GM18505 (cell line): ENCODE measurements around the gene KIF3A.

ENCODE experiments used
- ATAC-seq: cut with Tn5 transposase; IDR thresholded peaks from one replicate; pipeline ENCODE4 v1.9.1; 2021; ENCODE audit not compliant: unreplicated experiment
- POLR2A ChIP-seq: IDR thresholded peaks from 4 replicates; pipeline ENCODE4 v1.6.1; 2011; ENCODE audit warnings: borderline replicate concordance; ENCODE audit not compliant: insufficient read depth, insufficient read length; ENCODE audit errors: extremely low read depth

Gene KIF3A

GRCh38 chr5:132744659-132745058 is 7.3 kb upstream of the KIF3A start:
- ATAC-seq, result no peak
- TF ChIP-seq POLR2A, result no peak

GRCh38 chr5:132742626-132743025 is 5.3 kb upstream of the KIF3A start:
- ATAC-seq, result no peak
- TF ChIP-seq POLR2A, result no peak

- TF ChIP-seq POLR2A, result no peak
- no peak for ATAC-seq
Observed at GRCh38 chr5:132742158-132742557, 4.8 kb upstream of the KIF3A start.

GRCh38 chr5:132739232-132739631 is 1.9 kb upstream of the KIF3A start:
- ATAC-seq, result no peak
- TF ChIP-seq POLR2A, result no peak

- TF ChIP-seq POLR2A, result no peak
- no peak for ATAC-seq
Observed at GRCh38 chr5:132737982-132738681, 786 bp upstream of the KIF3A start.

- TF ChIP-seq POLR2A, result no peak
- no peak for ATAC-seq
Observed at GRCh38 chr5:132734687-132735086, 2.7 kb downstream of the KIF3A start.

- TF ChIP-seq POLR2A, result no peak
- ATAC-seq, result no peak
Observed at GRCh38 chr5:132733499-132734148, 3.7 kb downstream of the KIF3A start.

- ATAC-seq, result no peak
- no peak for TF ChIP-seq POLR2A
Observed at GRCh38 chr5:132729896-132730295, 7.5 kb downstream of the KIF3A start.

GRCh38 chr5:132725745-132726144 is 11.6 kb downstream of the KIF3A start:
- TF ChIP-seq POLR2A, result no peak
- no peak for ATAC-seq

- ATAC-seq, result no peak
- TF ChIP-seq POLR2A, result no peak
Observed at GRCh38 chr5:132718544-132719312, 18.6 kb downstream of the KIF3A start.

GRCh38 chr5:132714456-132715307 is 22.7 kb downstream of the KIF3A start:
- no peak for ATAC-seq
- TF ChIP-seq POLR2A, result no peak

GRCh38 chr5:132708645-132709044 is 28.7 kb downstream of the KIF3A start:
- TF ChIP-seq POLR2A, result no peak
- no peak for ATAC-seq

GRCh38 chr5:132704875-132705274 is 32.5 kb downstream of the KIF3A start:
- no peak for ATAC-seq
- no peak for TF ChIP-seq POLR2A
